ENCODE measurements around the gene TBX21. TPM values are rescaled to one million over a fixed set of nuclear protein-coding genes. Genes with fewer than 3 reads are reported as not detected.

Gene TBX21
- total RNA-seq, 1 experiment from 2014 or later: 0.20 TPM

GRCh38 chr17:47709594-47709993 lies 23.4 kb upstream of the TBX21 start:
- no peak overlapping the region for H3K9ac ChIP-seq (ENCODE audit: low read length)

More at GRCh38 chr17:47709594-47709993, 23.4 kb upstream of the TBX21 start:
- Histone ChIP-seq H3K79me2 (ENCODE audit: insufficient read depth, low read length) (no peaks in the 10 kb centered on the region), H3K4me1 (ENCODE audit: control insufficient read depth in 1 of 2, insufficient read depth in 2 of 2, low read length in 2 of 2) (peaks cover 0 to 9% of the 10 kb centered on the region in 2 experiments; a peak in 2 of 4 replicates), H3K27ac (ENCODE audit: low read depth, low read length) (no peak overlapping the region), H3K36me3 (ENCODE audit: control insufficient read depth in 1 of 2, insufficient read depth in 2 of 2, low read length in 2 of 2) (no peaks in the 10 kb centered on the region), H4K20me1 (ENCODE audit: insufficient read depth) (no peaks in the 10 kb centered on the region), H2AFZ (ENCODE audit: low read depth, low read length, poor library complexity, severe bottlenecking) (no peak overlapping the region), H3K4me3 (replicated peaks in 1 of 2; ENCODE audit: low read depth in 1 of 2, low read length in 2 of 2) (no peak overlapping the region), H3K9me2 (ENCODE audit: insufficient read depth) (no peaks in the 10 kb centered on the region), H3K27me3 (ENCODE audit: insufficient read depth, low read length) (peaks cover 17% of the 10 kb centered on the region; the same call in 1 of the 2 replicates), H3K9me3 (ENCODE audit: control insufficient read depth in 1 of 2, insufficient read depth in 1 of 2, low read depth in 1 of 2, low read length in 2 of 2) (no peaks in the 10 kb centered on the region), H3K4me2 (ENCODE audit: low read length) (no peak overlapping the region)
- DNase-seq (ENCODE audit: low read depth, low spot score) (no peak), ATAC-seq (no peak)
- intact Hi-C loops (cut with micrococcal nuclease): no loop called here
- TF ChIP-seq ATF3 (IDR thresholded peaks at IDR 0.05) (no peak), SRF (IDR thresholded peaks at IDR 0.05; ENCODE audit: low read depth) (no peak), YY1 (IDR thresholded peaks at IDR 0.05; ENCODE audit: extremely low read depth, insufficient replicate concordance, low read depth, low read length) (no peak), ELF1 (IDR thresholded peaks at IDR 0.05; ENCODE audit: borderline replicate concordance, low read depth) (no peak), ZNF274 (IDR thresholded peaks at IDR 0.05; ENCODE audit: low read depth, low read length) (no peak), JUND (IDR thresholded peaks at IDR 0.05) (no peak), SP1 (IDR thresholded peaks at IDR 0.05; ENCODE audit: low read depth) (no peak), TCF7L2 (IDR thresholded peaks at IDR 0.05; ENCODE audit: borderline replicate concordance, extremely low read depth, insufficient read depth, insufficient read length) (no peak), FOSL1 (IDR thresholded peaks at IDR 0.05; ENCODE audit: low read depth) (no peak), POLR2A (IDR thresholded peaks at IDR 0.05; ENCODE audit: borderline replicate concordance, extremely low read depth, insufficient read depth, insufficient read length) (no peak), CEBPB (IDR thresholded peaks at IDR 0.05; ENCODE audit: low read depth) (no peak), EZH2 (IDR thresholded peaks at IDR 0.05) (no peak), CTCF (IDR thresholded peaks at IDR 0.05 in 2 of 3, conservative IDR thresholded peaks at IDR 0.05 in 1 of 3; ENCODE audit: borderline replicate concordance in 1 of 3, insufficient read depth in 1 of 3, low read depth in 2 of 3, low read length in 2 of 3) (no peak), RAD21 (IDR thresholded peaks at IDR 0.05; ENCODE audit: low read depth) (no peak), EGR1 (IDR thresholded peaks at IDR 0.05; ENCODE audit: low read depth) (no peak), MAX (IDR thresholded peaks at IDR 0.05) (no peak), EZH2phosphoT487 (IDR thresholded peaks at IDR 0.05; ENCODE audit: borderline replicate concordance) (no peak)
- TF ChIP-seq, protein P1, sequence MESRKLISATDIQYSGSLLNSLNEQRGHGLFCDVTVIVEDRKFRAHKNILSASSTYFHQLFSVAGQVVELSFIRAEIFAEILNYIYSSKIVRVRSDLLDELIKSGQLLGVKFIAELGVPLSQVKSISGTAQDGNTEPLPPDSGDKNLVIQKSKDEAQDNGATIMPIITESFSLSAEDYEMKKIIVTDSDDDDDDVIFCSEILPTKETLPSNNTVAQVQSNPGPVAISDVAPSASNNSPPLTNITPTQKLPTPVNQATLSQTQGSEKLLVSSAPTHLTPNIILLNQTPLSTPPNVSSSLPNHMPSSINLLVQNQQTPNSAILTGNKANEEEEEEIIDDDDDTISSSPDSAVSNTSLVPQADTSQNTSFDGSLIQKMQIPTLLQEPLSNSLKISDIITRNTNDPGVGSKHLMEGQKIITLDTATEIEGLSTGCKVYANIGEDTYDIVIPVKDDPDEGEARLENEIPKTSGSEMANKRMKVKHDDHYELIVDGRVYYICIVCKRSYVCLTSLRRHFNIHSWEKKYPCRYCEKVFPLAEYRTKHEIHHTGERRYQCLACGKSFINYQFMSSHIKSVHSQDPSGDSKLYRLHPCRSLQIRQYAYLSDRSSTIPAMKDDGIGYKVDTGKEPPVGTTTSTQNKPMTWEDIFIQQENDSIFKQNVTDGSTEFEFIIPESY (IDR thresholded peaks at IDR 0.05; ENCODE audit: extremely low read depth, insufficient replicate concordance, low read length): no peak
- POLR2A ChIA-PET: no interaction called here
- RAD21 ChIA-PET (ENCODE audit: low non-redundant PET in 1 of 2, low total read pairs in 2 of 2, uncharacterized antibody in 2 of 2, unreplicated experiment in 2 of 2): no interaction called here
- no TSS peak for BruUV-seq (replicated peaks)
- CTCF ChIA-PET: no interaction called here
